ENCODE results near the gene NR4A1. TPM values are rescaled to one million over a fixed set of nuclear protein-coding genes. Genes with fewer than 3 reads are reported as not detected.

Gene NR4A1
- total and polyA plus RNA-seq, 9 of the 15 experiments (the other 6 are each of a cell fraction or from before 2014, with no cell fraction given): 0.07 to 4.7 (median 1.9) TPM; not detected in 1

GRCh38 chr12:52035926-52036325, 15.3 kb upstream of the NR4A1 start:
- no peak for FAIRE-seq

GRCh38 chr12:52036587-52037171, 14.6 kb upstream of the NR4A1 start:
- peak overlapping the region; percentile 47; the same call in 1 of the 2 replicates for H3K4me2 ChIP-seq (ENCODE audit: insufficient read depth, low read length)
- no peaks in the 10 kb centered on the region for H3K9me3 ChIP-seq (replicated peaks; ENCODE audit: control insufficient read depth, insufficient read depth, low read depth, low read length)
- ATAC-seq (peak; percentile 62), FAIRE-seq (no peak), DNase-seq (ENCODE audit: extremely low read depth in 1 of 4, low spot score in 3 of 4) (peak; percentile 76 to 83 (median 82))
- intact Hi-C loops (cut with micrococcal nuclease) (no loop called here), in situ Hi-C loops (cut with MboI) (no loop called here)
- H3K4me1 ChIP-seq (replicated peaks in 1 of 2; ENCODE audit: control insufficient read depth in 2 of 2, insufficient read depth in 2 of 2, low read length in 2 of 2): peaks cover 17 to 28% of the 10 kb centered on the region in 2 experiments; a peak in 4 of 5 replicates
- no peaks in the 10 kb centered on the region for H4K20me1 ChIP-seq (replicated peaks; ENCODE audit: control insufficient read depth, insufficient read depth, low read length)
- peak overlapping the region; percentile 60 for H2AFZ ChIP-seq (ENCODE audit: low read depth, low read length)
- ChIA-PET CTCF (ENCODE audit: low intra/inter-chr PET ratio) (interaction anchor here (0.7 kb wide), 1 partner anchor 98 kb away, joined by 8 read pairs; no protein-coding TSS in a partner anchor), POLR2A (interaction anchor here (0.6 to 1.1 kb wide), 2 partner anchors 9 to 40 kb away, joined by 3 read pairs; no protein-coding TSS in a partner anchor)
- peak overlapping the region in 1 of 2 experiments; percentile 46; a peak in 2 of 4 replicates for H3K9ac ChIP-seq (ENCODE audit: insufficient read depth in 1 of 2, low read depth in 2 of 2, low read length in 2 of 2)
- no peaks in the 10 kb centered on the region for H3K79me2 ChIP-seq (ENCODE audit: control insufficient read depth, insufficient read depth, low read length)
- H3K9me1 ChIP-seq (ENCODE audit: control insufficient read depth, insufficient read depth, low read length): no peaks in the 10 kb centered on the region
- BruUV-seq (replicated peaks): no TSS peak
- no peak overlapping the region for H3K27ac ChIP-seq (ENCODE audit: extremely low read depth, low read depth, low read length)
- WGBS (ENCODE audit: insufficient coverage, low coverage, missing lambda C conversion rate): 16% methylated on average over 30 of the region's 53 CpGs
- H3K4me3 ChIP-seq: peak overlapping the region; percentile 26; the same call in 1 of the 2 replicates
- peaks cover 0 to 6% of the 10 kb centered on the region in 2 experiments; a peak in 1 of 5 replicates for H3K27me3 ChIP-seq (ENCODE audit: control insufficient read depth in 2 of 2, insufficient read depth in 2 of 2, low read length in 2 of 2)
- no peaks in the 10 kb centered on the region for H3K36me3 ChIP-seq (ENCODE audit: control insufficient read depth, insufficient read depth, low read length)
- TF ChIP-seq CXXC5 (CRISPR knock-in tag; IDR thresholded peaks at IDR 0.05) (peak; percentile 93), HIVEP1 (CRISPR knock-in tag; IDR thresholded peaks at IDR 0.05) (0 out of 2 replicates have a peak, but pooled peaks have one; percentile 62), TBL1XR1 (IDR thresholded peaks at IDR 0.05; ENCODE audit: low read length in 2 of 2) (peak in 1 of 2 experiments; percentile 96; a peak in 2 of 4 replicates), MNT (conservative IDR thresholded peaks at IDR 0.05) (peak in 1 of 2 experiments; percentile 47; a peak in 2 of 4 replicates), ZNF175 (CRISPR knock-in tag; IDR thresholded peaks at IDR 0.05; ENCODE audit: low read depth) (no peak), NRF1 (conservative IDR thresholded peaks at IDR 0.05 in 1 of 2, IDR thresholded peaks at IDR 0.05 in 1 of 2) (peak; percentile 74 to 75)
- TF ChIP-seq, protein P1, sequence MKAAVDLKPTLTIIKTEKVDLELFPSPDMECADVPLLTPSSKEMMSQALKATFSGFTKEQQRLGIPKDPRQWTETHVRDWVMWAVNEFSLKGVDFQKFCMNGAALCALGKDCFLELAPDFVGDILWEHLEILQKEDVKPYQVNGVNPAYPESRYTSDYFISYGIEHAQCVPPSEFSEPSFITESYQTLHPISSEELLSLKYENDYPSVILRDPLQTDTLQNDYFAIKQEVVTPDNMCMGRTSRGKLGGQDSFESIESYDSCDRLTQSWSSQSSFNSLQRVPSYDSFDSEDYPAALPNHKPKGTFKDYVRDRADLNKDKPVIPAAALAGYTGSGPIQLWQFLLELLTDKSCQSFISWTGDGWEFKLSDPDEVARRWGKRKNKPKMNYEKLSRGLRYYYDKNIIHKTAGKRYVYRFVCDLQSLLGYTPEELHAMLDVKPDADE (conservative IDR thresholded peaks at IDR 0.05; ENCODE audit: control insufficient read depth, low read depth, low read length): no peak

More at GRCh38 chr12:52035926-52036325, 15.3 kb upstream of the NR4A1 start:
- in situ Hi-C loops (cut with MboI) (no loop called here), intact Hi-C loops (cut with micrococcal nuclease) (no loop called here)
- Histone ChIP-seq H4K20me1 (replicated peaks; ENCODE audit: control insufficient read depth, insufficient read depth, low read length) (no peaks in the 10 kb centered on the region), H3K9me3 (replicated peaks; ENCODE audit: control insufficient read depth, insufficient read depth, low read depth, low read length) (no peaks in the 10 kb centered on the region), H3K27ac (ENCODE audit: extremely low read depth, low read depth, low read length) (no peak overlapping the region), H3K4me2 (ENCODE audit: insufficient read depth, low read length) (no peak overlapping the region), H3K4me3 (no peak overlapping the region), H3K4me1 (replicated peaks in 1 of 2; ENCODE audit: control insufficient read depth in 2 of 2, insufficient read depth in 2 of 2, low read length in 2 of 2) (peaks cover 17 to 23% of the 10 kb centered on the region in 2 experiments; a peak in 4 of 5 replicates), H3K27me3 (ENCODE audit: control insufficient read depth in 2 of 2, insufficient read depth in 2 of 2, low read length in 2 of 2) (peaks cover 0 to 6% of the 10 kb centered on the region in 2 experiments; a peak in 1 of 5 replicates), H3K9ac (ENCODE audit: insufficient read depth in 1 of 2, low read depth in 2 of 2, low read length in 2 of 2) (no peak overlapping the region), H3K79me2 (ENCODE audit: control insufficient read depth, insufficient read depth, low read length) (no peaks in the 10 kb centered on the region), H3K36me3 (ENCODE audit: control insufficient read depth, insufficient read depth, low read length) (no peaks in the 10 kb centered on the region), H2AFZ (ENCODE audit: low read depth, low read length) (no peak overlapping the region), H3K9me1 (ENCODE audit: control insufficient read depth, insufficient read depth, low read length) (no peaks in the 10 kb centered on the region)
- TF ChIP-seq SAFB2 (IDR thresholded peaks at IDR 0.05; ENCODE audit: borderline replicate concordance, low read depth, low read length, severe bottlenecking) (no peak), ZNF436 (CRISPR knock-in tag; IDR thresholded peaks at IDR 0.05) (no peak), ELF2 (CRISPR knock-in tag; IDR thresholded peaks at IDR 0.05) (no peak)
- POLR2A ChIA-PET: interaction anchor here (0.6 to 1.1 kb wide), 2 partner anchors 10 to 41 kb away, joined by 3 read pairs; no protein-coding TSS in a partner anchor
- no TSS peak for BruUV-seq (replicated peaks)
- CTCF ChIA-PET (ENCODE audit: low intra/inter-chr PET ratio): no interaction called here
- WGBS (ENCODE audit: insufficient coverage, low coverage, missing lambda C conversion rate): 50% methylated on average over 1 of the region's 2 CpGs
- ATAC-seq: no peak
- no peak for DNase-seq (ENCODE audit: extremely low read depth in 1 of 4, low spot score in 3 of 4)

Measured in K562 (cell line).